Stimulated activated CD8-positive, alpha-beta memory T cell treated with anti-CD3 and anti-CD28 coated beads, Interleukin-12 subunit alpha, Interleukin-12 subunit beta, amount 100 ng/mL, for 24 hours (primary cell): ENCODE results near the gene HDAC9.

ENCODE experiments used
- DNase-seq: peaks from one replicate; pipeline ENCODE4 v3.0.0-alpha.2; 2020; ENCODE audit errors: extremely low read depth

Gene HDAC9

DNA sequence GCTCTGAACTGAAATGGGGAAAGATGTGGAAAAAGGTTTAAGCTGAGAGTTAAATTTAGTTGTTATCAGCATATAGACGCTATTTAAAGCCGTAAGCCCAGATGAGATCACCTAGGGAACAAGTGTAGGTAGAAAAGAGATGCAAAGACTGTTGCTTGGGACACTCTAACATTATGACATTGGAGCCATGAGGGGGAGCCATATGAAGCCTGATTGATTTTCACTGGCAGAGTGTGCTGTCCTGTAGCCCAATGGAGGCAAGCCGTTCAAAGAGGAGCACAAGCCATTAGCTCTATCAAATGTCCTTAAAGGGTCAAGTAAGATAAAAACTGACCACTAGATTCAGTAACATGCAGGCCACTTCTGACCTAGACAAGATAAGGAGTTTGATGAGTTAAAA lies 398.6 kb downstream of the HDAC9 start:
- DNase-seq: no peak

DNA sequence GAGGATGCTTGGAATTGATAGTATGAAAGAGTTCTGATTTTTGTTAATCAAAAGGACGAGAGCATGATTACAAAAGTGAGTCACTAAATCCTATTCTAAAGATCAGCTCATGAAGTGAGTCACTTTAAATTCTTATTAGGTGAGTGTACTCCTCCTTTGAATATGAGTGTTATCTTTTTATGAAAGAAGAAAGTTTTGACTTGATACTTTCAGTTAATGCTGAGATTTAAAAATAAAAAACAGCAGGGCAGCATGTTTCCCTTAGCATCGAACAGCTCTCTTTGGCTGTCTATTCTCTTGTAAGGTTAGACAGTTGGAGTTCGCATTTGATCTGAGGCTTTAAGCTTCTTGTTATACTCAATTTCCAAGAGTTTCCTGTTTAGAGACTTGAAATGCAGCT lies 399.9 kb downstream of the HDAC9 start:
- DNase-seq: no peak

DNA sequence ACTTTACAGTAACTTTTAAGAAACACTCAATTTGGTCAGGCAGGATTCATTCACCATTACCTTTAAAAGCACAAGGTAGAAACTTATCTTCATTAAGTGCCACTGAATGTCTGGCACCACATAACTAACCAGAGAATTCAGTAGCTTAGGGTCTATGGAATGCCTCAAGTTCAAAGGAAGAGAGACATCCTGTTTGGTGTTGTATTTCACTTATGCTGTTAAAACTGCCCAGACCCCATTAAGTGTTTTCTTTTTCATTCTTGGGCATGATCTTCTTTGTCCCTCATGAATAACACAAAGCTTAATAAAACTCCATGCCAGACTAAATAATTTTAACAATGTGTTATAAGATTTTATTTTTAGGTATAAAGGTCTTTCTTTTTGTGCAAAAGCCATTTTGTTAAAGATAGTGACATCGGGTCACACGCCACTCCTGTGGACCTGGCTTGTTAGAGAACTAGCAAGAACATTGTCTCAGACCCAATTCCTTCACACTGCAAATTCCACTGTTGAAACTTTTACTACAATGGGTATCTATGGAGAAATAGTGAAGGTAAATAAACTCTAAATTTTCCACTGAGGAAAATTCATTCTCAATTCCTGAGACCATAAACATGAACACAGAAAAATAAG lies 400.9 kb downstream of the HDAC9 start:
- DNase-seq: no peak

DNA sequence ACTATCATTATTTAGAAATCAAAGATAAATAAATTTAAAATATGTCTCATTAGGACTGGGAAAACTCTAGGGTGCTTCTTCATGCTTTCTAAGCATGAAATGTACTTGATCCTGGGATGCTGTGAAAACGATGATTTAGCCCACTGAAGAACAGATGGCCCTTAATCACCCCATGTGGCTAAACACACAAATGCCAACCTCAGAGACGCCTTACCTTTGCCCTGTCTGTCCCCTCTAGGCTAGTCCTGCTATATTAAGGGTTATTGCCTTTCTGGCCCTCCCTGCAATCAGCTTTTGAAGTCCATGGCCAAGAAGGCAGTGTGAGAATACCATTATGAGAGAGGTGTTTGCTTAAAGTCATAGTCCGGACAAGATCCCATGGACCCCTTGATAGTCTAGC lies 404.7 kb downstream of the HDAC9 start:
- no peak for DNase-seq

DNA sequence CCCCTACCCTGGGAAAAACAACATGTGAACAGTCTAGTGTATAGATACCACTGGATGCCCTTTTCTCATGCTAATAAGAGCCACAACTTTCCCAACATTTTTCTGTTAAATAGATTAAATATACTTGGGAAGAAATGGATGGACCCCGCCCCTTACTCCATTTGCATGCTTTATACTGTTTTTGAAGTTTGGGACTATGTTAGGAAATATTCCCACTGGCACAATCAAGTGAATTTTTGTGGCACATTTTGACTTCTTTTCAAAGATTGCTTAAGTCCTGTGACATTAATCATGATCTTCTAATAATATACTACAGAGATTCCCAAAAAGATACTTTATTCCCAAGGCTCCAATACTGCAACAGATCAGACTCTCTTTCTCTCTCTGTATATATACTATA lies 405.3 kb downstream of the HDAC9 start:
- DNase-seq: no peak

DNA sequence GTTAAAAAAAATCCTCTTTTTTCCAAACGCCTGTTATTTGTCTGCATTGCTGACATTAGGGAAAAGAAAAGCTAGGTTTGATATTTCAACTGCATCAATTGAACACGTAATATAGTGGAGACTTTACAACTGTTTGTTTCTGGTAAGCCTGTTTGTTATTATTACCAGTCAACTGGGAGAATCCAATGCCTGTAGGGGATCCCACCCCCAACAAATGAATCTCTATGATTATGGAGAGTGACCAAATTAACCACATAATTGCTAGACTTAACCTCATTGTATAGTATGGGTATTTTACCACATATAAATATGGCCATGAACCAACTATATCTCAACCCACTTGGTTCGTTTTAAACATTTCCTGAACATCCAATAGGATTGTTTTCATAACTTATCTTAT lies 405.8 kb downstream of the HDAC9 start:
- DNase-seq: no peak

DNA sequence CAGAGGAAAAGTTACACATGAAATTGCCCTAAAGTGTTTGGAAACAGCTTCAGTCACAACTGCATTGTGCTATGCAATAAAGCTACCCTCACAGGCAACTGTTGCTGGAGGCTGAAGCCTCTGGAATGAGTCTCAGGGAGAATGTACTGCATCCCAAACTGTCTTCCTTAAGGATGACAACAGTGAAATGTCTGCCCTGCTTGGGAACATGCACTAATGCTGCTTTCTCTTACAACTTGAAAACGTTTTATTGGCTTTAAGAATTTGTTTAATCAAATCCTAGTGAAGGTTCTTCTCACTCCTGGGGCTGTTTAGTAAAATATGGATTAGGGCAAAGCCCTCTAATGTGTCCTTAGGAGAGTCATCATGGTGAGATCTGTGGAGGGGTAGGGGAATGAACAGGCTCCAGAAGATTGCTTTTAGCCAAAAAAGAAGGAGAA lies 406.5 kb downstream of the HDAC9 start:
- DNase-seq: no peak

DNA sequence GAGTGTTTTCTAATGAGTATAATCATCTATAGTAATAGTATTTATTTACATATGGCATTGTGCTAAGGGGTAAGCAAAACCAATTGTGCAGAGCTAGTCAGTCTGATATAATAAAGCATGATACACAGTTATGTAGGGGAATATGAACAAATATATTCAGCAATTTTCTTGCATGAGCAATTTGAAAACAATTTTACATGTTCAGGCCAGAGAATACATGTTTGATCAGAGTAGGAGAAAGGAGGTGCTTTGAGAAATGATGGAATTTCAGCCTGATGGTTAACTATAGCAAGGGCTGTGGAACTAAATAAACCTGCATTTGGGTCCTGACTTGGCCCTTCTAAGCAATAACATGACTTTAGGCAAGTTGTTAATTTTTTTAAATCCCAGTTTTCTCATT lies 407.3 kb downstream of the HDAC9 start:
- no peak for DNase-seq

DNA sequence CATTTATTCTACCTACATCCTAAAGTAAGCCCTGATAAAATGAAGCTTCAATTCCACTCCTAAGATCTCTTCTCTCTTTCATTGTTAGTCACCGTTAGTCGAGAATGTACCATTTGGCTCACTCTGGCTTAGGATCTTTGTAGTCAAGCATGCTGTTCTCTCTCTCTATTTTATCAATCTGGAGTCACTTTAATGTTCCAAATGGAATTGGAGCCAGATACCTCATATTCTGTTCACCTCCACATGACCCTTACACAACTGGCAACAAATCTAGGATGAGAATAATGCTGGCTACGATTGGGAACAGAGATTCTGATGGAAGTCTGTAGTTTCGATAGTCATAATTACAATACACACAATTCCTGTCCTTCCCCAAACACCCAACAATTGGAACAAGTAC lies 408.1 kb downstream of the HDAC9 start:
- DNase-seq: no peak

DNA sequence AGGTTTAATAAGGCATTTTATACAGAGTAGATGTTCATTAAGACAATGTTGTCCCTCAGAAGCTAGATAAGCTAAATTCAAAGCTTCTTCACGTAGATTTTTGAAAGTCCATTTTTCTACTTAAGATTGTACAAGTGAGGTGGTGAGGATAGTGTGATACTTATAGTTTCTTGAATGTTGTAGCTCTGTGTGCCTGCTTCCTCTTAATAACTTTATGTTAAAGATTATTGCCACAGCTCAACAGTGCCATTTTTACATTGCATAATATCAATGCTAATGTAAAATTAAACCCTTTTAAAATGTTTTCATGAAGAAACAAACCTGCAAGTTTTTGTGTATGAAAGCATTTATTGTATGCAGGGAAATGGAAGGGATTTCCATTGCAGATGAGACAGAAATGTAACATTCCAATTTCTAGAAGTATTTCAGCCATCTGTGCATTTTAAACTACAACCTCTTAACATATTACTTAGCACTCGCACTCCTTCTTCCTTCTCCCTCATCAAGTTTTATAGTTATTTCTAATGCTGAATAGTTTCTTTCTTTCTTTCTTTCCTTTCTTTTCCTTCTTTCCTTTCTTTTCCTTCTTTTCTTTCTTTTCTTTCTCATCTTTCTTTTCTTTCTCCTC lies 409.9 kb downstream of the HDAC9 start:
- no peak for DNase-seq

DNA sequence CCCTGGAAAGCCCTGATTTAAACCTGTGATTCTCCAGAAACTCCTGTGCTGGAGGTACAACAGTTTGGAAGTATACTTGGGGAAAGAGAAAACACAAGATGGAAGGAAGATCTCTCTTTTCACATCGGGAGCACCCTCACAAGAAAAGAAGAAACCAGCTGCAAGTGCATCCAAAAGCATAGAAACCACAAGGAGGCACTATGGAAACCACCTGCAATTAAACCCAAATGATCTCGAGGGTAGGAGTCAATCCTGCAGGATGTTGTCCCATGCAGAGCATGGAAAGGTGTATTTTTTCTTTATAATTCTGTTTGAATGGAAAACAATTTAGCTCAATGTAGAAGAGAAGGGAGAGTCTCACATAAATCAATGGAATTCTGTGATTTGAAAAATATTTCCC lies 411.4 kb downstream of the HDAC9 start:
- no peak for DNase-seq

DNA sequence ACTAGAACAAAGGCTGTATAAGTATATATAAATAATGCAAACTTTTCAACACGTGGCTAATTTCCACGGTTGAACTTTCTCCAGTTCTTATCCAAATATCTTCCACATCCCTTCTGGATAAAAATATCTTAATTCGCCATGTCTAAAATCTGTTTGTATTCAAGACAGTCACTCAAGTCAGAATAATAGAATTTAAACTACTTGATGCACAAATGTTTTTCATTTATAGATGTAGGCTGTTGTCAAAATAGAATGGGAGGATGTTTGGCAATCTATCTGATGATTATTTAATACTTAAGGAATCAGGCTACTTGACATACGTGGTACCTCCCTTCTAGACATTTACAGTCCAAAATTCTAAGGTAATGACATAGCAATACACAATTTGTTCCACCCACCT lies 417.6 kb downstream of the HDAC9 start:
- DNase-seq: no peak

DNA sequence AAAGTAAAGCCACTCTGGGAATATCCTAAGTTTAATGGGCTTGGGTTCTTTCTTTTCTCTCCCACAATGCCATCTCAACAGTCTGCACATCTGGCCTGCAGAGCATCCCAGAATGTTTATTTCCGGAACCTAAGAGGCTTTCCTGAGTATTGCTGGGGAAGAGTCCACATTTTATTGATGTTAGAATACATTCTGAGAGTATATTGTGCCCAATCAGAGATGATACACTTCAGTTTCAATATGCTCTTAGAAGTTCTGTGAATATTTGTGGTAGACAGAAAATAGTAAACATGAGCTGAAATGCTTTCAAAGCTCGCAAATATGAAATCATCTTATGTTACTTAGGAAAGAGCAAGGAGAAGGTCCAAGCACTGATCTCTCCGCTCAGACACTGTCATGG lies 421.3 kb downstream of the HDAC9 start:
- DNase-seq: no peak

DNA sequence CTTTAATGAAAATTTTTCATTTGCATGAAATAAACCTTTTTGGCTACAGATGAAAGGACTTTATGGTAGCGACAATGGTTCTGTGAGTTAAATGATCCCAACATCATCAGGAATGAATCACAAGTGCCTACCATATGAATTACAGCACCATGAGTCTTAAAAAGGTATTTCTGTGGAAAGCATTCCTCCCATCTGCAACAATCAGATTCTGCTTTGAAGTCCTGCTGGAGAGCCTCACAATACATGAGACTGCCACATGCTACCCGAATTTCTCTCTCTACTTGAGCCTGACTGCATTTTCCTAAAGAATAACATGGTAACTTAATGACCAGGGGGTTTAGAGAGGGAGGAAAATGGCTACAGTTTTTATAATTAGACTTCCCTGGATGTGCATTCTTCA lies 431.6 kb downstream of the HDAC9 start:
- no peak for DNase-seq

DNA sequence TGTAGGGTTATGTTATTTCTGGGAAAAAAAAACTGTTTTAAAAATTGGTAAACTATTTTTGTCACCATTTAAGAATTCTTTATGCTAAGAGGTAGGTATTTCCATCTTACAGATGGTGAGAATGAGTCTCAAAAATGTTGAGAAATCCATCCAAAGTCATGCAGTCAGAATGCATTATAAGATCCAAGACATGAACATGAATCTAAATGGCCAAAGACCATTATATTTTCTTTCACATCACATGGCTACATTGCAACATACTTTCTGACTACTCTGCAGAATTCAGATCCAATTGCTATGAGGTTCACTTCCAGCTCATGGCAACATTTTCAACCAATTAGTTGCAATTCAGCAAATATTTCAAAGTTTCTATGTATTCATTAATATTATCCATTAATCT lies 440.7 kb downstream of the HDAC9 start:
- DNase-seq: no peak

DNA sequence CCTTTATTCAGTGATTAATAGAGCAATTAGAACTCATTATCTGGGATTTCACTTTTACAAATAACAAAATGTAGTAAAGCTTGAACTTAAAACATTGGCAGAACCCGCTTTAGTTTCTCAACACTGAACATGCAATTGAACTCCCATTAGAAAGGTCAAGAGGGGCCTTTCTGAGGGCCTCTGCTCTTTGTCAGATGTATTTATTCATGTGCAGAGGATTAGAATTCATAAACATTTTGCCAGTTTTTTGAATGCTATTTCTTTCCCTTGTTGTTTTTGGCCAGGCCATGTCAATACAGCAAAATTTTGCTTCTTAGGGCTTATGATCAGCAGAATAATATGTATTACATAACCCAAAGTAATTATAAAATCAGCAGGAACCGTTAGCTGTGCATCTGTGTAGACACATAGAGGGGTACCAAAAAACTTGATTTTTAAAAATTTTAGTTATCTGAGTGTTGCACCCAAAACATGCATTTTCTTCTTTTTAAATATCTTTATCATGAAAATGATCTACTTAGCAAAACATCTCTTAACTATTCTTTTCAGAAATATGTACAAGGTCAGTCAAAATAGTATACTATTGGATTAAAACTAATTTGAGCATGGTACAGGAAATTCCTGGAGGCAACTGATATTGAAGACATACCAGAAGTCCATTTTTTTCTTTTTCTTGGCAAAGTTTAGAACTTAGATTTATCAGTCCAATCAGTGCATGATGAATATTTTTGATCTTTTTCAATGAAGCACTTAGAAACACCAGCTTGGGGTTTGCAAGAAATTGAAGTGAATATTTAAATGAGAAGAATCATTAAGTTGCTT lies 444.4 kb downstream of the HDAC9 start:
- no peak for DNase-seq

DNA sequence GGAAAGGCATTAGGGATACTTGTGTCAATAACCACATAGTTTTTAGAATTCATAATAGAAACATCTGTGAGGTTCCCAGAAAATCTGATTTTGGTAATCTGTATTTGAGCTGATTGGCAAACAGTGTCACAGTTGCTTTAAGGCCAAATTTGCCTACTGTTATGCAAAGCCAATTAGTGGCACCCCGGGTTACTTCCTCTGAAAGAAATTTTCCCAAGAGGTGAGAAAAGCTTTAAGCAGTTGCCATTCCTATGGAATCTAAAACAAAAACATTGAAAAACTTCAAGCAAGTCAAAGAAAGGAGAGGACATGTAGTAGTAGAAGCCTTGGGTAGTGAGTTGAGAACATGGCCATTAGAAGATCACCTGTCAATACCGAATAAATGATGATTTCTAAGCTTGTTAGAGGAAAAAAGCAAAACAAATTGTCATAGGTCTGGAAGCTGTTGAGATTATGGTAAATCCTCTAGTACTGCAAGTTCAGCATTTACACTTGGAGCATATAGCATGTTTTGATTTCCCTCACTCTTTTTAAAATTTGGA lies 445.1 kb downstream of the HDAC9 start:
- no peak for DNase-seq

DNA sequence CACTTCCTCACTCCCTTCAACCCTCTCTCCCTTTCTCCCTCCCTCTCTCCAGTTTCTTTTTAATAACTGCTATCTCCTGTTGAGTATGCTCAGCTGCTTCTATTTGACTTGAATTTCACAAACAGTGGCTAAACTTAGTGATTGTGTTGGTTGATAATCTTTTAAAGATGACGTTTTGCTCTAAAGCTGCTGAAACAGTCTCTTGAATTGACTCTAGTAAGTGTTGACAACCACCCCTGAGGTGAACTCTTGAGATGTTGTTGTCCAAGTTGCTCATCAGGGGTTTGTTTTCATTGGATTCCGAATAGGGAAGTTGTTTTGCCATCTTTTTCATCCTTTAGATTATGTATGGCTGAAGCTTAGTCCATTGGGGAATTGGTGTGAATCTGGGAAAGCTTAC lies 445.7 kb downstream of the HDAC9 start:
- DNase-seq: no peak

DNA sequence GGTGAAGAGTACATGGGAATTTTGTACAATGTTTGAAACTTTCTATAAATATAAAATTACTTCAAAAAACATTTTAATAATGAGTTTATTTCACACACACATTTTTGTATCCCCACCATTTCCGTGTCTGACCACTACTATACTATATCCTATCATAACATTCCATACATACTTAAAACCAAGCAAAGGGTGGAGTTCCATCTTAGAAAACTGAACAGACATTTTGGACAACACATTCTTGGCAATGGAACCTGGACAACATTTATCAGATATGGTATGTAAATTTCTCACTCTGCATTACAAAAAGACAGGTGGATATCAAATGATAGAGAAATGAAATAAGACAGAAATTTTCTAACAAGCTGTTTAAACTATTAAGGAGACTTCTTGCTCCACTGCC lies 453.0 kb downstream of the HDAC9 start:
- no peak for DNase-seq

DNA sequence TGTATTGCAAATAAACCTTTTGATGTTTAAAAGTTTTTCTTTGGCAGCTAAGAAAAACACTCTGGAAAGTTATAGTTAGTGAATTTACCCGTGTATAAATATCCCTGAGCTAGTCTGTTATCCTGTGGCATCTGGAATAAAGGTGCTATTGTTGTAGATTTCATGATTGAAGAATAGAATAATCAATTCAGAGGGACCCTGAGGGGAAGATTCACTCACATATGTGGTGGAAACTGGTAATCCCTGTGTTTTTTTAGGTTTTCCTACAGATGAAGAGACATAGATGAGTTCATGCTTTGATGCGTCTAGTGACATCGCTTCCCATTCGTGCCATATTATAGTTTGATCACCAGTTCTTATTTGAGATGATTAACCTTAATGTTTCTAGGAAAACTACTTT lies 457.3 kb downstream of the HDAC9 start:
- DNase-seq: no peak

DNA sequence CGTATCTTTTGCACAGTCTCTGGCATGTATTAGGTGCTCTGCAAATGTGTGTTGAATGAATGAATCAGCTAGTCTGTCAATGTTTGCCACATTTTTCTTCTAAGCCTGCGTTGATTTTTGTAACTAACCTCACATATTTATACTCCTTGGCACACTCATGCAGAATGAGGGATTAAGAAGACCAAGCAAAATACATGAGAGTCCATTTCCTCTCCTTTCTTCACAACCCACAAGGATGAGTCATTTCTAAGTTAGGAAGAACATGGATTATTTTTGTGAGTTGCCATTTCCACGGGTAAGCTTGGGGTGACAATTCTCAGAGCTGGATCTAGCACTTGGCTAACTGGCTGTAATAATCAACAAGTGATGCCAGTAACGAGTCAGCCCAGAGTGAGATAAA lies 463.1 kb downstream of the HDAC9 start:
- no peak for DNase-seq

DNA sequence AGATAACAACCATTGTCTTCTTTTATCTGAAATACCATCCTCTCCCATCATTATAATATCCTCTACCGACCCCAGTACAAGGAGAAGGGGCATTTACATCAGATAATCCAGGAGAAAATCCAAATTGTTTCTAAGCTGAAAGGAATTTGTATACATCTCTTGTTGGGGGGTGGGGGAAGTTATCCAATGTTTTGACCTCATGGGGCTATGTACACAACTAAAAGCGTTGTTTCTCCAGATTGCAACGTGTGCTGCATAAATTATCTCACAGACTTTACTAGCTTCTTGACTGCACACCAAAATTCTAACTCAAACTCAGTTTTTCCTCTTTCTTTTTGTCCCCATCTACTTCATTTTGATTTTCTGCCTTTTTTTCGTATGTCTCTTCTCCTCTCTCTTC lies 465.2 kb downstream of the HDAC9 start:
- DNase-seq: no peak

DNA sequence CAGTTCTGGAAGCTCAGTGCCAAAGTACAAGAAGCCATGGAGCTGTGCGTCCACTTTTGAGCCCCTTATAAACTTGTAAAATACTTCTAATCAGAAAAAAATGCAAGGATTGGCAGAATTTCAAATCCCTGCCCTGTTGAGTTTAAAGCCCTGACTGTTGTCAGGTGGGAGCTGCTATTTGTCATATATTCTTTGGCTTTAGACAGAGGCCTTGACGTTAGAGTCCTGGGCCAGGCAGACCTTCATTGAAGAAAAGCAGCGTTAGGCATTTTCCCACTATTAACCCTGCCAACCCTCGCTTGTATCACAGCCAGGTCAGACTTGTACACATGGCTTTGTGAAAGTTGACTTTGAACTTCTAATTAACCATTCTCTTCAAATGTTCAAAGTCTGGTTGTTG lies 466.5 kb downstream of the HDAC9 start:
- DNase-seq: no peak
